ENCODE data around the gene ACE2. TPM values are rescaled to one million over a fixed set of nuclear protein-coding genes. Genes with fewer than 3 reads are reported as not detected.
"Not testable (repeated sequence)": the region's sequence is repeated elsewhere in the genome, so short reads cannot be mapped to it uniquely, and the experiment has no call there.

The ACE2 gene
- 0.08 TPM in 1 of 2 replicates, not detected in the other for total RNA-seq (2014; rRNA removed; shearing (Covaris generic))

DNA sequence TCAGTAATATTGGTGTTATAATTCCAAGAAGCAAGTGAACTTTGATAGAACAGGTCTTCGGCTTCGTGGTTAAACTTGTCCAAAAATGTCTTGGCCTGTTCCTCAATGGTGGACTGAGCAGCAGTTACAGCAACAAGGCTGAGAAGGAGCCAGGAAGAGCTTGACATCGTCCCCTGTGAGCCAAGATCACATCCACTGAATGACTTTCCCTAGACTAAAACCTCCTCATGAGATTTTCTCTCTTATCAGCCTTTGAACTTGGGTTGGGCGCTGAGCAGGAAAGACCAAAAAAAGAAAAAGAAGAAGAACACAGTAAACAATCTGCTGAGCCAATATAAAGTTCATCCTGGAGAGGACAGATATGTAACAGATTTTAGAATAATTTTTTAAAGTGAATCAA, at the start of gene ACE2:
Gene ACE2, minus strand, starts transcription at position 216 of the 400 bp plus-strand sequence. Its CDS starts 49 bp downstream, at position 167.
- H3K4me3 ChIP-seq = no peak within 1 kb of the TSS
- no peaks in the 10 kb centered on the region for H3K9me3 ChIP-seq (replicated peaks)
- DNase-seq (ENCODE audit: low read depth in 1 of 2, low spot score in 2 of 2) = no peak
- H3K27ac ChIP-seq = no peak within 1 kb of the TSS
- H3K36me3 ChIP-seq = no peaks in the 10 kb centered on the region
- no peaks in the 10 kb centered on the region for H3K4me1 ChIP-seq (replicated peaks)
- H3K27me3 ChIP-seq (replicated peaks) = no peaks in the 10 kb centered on the region

DNA sequence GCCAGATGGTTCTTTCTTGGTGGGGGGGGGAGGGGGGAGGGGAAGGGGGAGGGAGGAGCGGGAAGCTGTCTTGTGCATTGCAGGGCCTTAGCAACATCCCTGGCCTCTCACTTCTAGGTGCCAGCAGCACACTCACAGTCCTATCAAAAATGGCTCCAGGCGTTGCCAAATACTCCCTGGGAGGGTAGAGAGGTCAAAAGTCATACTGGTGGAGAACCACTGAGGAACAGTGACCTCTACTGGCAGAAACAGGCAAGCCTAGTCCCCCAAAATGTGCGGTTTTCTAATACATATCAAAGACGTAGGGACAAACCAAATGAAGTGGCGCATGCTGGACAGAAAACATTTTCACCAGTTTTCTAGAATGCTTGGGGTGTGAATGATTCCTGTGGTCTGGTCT, 46.8 kb upstream of the ACE2 start:
- not testable (repeated sequence) for H3K9me3 ChIP-seq (replicated peaks); DNase-seq (ENCODE audit: low read depth in 1 of 2, low spot score in 2 of 2); H3K27ac ChIP-seq; H3K4me1 ChIP-seq (replicated peaks); H3K36me3 ChIP-seq; H3K4me3 ChIP-seq; H3K27me3 ChIP-seq (replicated peaks)

DNA sequence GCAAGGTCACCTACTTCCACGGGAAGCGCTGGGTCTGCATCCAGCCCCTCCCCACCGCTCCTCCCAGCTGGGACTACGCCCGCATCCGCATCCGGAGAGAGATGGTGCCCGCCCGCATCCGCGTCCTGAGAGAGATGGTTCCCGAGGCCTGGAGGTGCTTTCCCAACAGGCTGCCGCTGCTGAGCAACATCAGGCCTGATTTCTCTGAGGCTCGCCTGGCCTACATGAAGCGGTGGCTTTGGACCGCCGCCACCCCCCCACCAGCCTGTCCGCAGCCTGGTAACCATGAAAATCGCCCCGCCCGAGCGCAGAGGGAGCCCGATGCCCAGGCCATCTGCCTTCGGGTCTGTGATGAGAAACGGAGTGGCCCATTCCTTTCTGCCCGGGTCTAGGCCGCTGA, 45.8 kb upstream of the ACE2 start:
- no peaks in the 10 kb centered on the region for H3K4me1 ChIP-seq (replicated peaks)
- H3K27ac ChIP-seq = no peak overlapping the region
- H3K36me3 ChIP-seq = no peaks in the 10 kb centered on the region
- no peaks in the 10 kb centered on the region for H3K9me3 ChIP-seq (replicated peaks)
- no peak overlapping the region for H3K4me3 ChIP-seq
- DNase-seq (ENCODE audit: low read depth in 1 of 2, low spot score in 2 of 2) = no peak
- H3K27me3 ChIP-seq (replicated peaks) = no peaks in the 10 kb centered on the region

DNA sequence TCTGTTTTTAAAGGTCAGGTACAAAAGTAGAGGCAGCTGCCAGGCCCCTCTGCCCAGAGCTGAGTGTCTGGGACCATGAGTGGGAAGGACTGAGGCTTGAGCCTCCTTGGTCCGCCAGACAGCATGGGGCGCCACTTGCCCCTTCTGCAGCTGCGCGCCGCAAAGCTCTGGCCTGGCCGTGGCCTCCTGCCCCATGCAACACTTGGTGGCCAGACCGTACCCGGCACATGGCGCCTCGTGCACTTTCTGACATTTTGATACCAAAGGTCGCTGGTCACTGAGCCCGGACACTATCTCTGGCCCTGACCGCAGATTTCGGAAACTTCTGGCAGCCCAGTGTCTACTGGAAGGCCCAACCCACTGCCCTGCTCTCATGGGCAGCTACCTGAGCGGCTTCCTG, 45.3 kb upstream of the ACE2 start:
- no peak overlapping the region for H3K4me3 ChIP-seq
- H3K27ac ChIP-seq = no peak overlapping the region
- H3K9me3 ChIP-seq (replicated peaks) = no peaks in the 10 kb centered on the region
- H3K36me3 ChIP-seq = no peaks in the 10 kb centered on the region
- no peak for DNase-seq (ENCODE audit: low read depth in 1 of 2, low spot score in 2 of 2)
- no peaks in the 10 kb centered on the region for H3K27me3 ChIP-seq (replicated peaks)
- no peaks in the 10 kb centered on the region for H3K4me1 ChIP-seq (replicated peaks)

GRCh38 chrX:15645266-15645665, 44.5 kb upstream of the ACE2 start:
- no peak for DNase-seq (ENCODE audit: low read depth in 1 of 2, low spot score in 2 of 2)
- Histone ChIP-seq H3K4me1 (replicated peaks) (no peaks in the 10 kb centered on the region), H3K4me3 (no peak overlapping the region), H3K9me3 (replicated peaks) (no peaks in the 10 kb centered on the region), H3K27ac (no peak overlapping the region), H3K27me3 (replicated peaks) (no peaks in the 10 kb centered on the region), H3K36me3 (no peaks in the 10 kb centered on the region)

DNA sequence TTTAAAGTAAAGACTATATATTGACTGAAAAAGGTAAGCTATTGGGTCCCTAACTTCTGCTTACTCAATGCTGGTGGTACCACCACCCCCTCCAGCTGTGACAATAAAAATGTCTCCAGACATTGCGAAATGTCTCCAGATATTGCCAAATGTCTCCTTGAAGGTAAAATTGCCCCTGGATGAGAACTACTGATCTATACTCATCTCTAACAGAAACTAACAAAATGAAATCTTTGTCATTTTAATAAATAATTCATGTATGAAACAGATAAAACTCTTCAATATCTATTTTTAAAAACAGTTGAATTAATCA, 43.8 kb upstream of the ACE2 start:
- no peaks in the 10 kb centered on the region for H3K36me3 ChIP-seq
- H3K27ac ChIP-seq = no peak overlapping the region

DNA sequence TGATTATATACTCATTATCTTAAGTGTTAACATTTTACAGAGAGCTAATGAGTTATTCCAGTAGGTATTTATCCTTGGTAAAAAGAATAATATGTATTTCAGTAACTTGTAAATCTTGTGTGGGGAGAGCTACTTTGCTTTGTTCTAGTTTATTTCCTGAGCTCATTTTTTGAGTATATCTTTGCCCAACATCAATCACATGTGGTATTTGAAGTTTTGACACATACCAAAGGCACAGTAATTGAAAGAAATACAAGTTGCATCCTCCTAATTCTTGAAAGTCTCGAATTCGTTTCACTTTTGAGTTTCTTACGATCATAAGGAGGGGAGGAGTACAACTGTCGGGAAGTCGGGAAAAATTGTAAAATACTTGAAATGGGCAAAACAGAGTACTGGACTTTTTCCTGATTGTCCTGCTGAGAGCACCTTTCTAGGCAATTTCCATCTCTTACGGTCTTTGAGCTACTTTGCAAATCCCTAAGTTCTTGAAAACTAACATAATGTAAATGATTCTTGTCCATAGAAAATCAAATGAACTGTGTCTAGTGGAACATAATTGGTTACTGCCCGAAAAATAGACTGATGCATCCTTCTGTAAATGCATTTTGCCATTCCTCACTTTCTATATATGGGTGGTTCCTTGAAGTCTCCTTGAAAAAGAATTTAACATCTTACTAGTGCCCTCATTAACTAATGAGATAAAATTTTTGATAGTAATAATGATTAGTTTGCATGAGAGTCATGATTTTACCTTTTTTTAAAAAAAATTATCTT, 43.2 kb upstream of the ACE2 start:
- H3K4me3 ChIP-seq = no peak overlapping the region
- no peak overlapping the region for H3K27ac ChIP-seq
- no peaks in the 10 kb centered on the region for H3K27me3 ChIP-seq (replicated peaks)
- H3K9me3 ChIP-seq (replicated peaks) = no peaks in the 10 kb centered on the region
- DNase-seq (ENCODE audit: low read depth in 1 of 2, low spot score in 2 of 2) = no peak
- H3K36me3 ChIP-seq = no peaks in the 10 kb centered on the region
- H3K4me1 ChIP-seq (replicated peaks) = no peaks in the 10 kb centered on the region

More for the DNA sequence above, 43.8 kb upstream of the ACE2 start:
- no peaks in the 10 kb centered on the region for H3K9me3 ChIP-seq (replicated peaks)
- no peak for DNase-seq (ENCODE audit: low read depth in 1 of 2, low spot score in 2 of 2)
- H3K4me3 ChIP-seq = no peak overlapping the region
- no peaks in the 10 kb centered on the region for H3K4me1 ChIP-seq (replicated peaks)
- H3K27me3 ChIP-seq (replicated peaks) = no peaks in the 10 kb centered on the region

DNA sequence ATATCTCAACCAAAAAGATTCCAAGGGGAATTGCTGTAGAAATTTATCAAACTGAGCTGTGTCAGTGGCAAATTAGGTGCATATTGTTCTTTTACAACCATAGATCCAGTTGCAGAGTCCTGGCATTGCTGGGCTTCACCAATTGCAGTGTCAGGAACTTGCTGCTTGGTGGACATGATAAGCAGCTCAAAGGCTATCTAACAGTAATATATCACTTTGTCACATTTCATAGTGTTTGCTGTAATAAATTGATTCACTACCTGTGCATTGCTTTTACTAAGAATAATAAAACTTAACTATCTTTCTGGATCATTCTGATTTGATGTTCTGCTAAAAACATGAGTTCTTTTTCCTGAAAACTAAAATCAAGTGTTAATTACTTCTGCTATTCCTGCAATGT, 30.9 kb upstream of the ACE2 start:
- Histone ChIP-seq H3K27me3 (replicated peaks) (no peaks in the 10 kb centered on the region), H3K4me1 (replicated peaks) (no peaks in the 10 kb centered on the region), H3K27ac (no peak overlapping the region), H3K9me3 (replicated peaks) (no peaks in the 10 kb centered on the region), H3K36me3 (no peaks in the 10 kb centered on the region), H3K4me3 (no peak overlapping the region)
- no peak for DNase-seq (ENCODE audit: low read depth in 1 of 2, low spot score in 2 of 2)

GRCh38 chrX:15623054-15623453, 22.3 kb upstream of the ACE2 start:
- no peak overlapping the region for H3K27ac ChIP-seq

GRCh38 chrX:15619053-15619755, 18.4 kb upstream of the ACE2 start:
- no peak for DNase-seq (ENCODE audit: low read depth in 1 of 2, low spot score in 2 of 2)
- Histone ChIP-seq H3K27me3 (replicated peaks) (no peaks in the 10 kb centered on the region), H3K36me3 (no peaks in the 10 kb centered on the region), H3K27ac (no peak overlapping the region), H3K9me3 (replicated peaks) (no peaks in the 10 kb centered on the region), H3K4me1 (replicated peaks) (no peaks in the 10 kb centered on the region), H3K4me3 (no peak overlapping the region)

More at GRCh38 chrX:15623054-15623453, 22.3 kb upstream of the ACE2 start:
- Histone ChIP-seq H3K4me1 (replicated peaks) (no peaks in the 10 kb centered on the region), H3K9me3 (replicated peaks) (no peaks in the 10 kb centered on the region), H3K4me3 (no peak overlapping the region), H3K27me3 (replicated peaks) (no peaks in the 10 kb centered on the region), H3K36me3 (no peaks in the 10 kb centered on the region)
- DNase-seq (ENCODE audit: low read depth in 1 of 2, low spot score in 2 of 2) = no peak

- no peak for DNase-seq (ENCODE audit: low read depth in 1 of 2, low spot score in 2 of 2)
These were observed 16.4 kb upstream of the ACE2 start for GRCh38 chrX:15617111-15617510.

GRCh38 chrX:15616531-15616930, 15.8 kb upstream of the ACE2 start:
- no peaks in the 10 kb centered on the region for H3K36me3 ChIP-seq
- H3K9me3 ChIP-seq (replicated peaks) = no peaks in the 10 kb centered on the region
- no peaks in the 10 kb centered on the region for H3K27me3 ChIP-seq (replicated peaks)
- no peak overlapping the region for H3K27ac ChIP-seq
- no peaks in the 10 kb centered on the region for H3K4me1 ChIP-seq (replicated peaks)
- no peak overlapping the region for H3K4me3 ChIP-seq
- DNase-seq (ENCODE audit: low read depth in 1 of 2, low spot score in 2 of 2) = no peak

More at GRCh38 chrX:15617111-15617510, 16.4 kb upstream of the ACE2 start:
- Histone ChIP-seq H3K4me1 (replicated peaks) (no peaks in the 10 kb centered on the region), H3K9me3 (replicated peaks) (no peaks in the 10 kb centered on the region), H3K4me3 (no peak overlapping the region), H3K27me3 (replicated peaks) (no peaks in the 10 kb centered on the region), H3K27ac (no peak overlapping the region), H3K36me3 (no peaks in the 10 kb centered on the region)

DNA sequence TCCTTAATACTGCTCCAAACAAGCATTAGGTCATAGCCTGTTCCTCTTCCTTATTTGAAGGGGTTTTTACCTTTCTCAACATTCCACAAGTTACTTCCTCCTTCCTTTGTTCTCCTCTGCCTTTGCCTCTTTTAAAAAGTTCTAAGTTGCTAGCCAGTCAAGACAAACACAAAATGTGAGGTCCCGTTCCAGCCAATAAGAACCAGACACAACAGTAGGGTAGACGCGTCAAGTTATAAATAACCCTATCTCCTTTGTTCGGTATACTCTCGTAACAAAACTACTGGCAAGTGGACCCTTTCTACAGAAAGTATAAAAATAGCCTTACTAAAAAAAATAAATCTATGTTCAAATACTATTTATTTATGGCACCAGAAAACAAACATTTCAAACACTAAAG, 6.3 kb upstream of the ACE2 start:
- Histone ChIP-seq H3K27ac (no peak overlapping the region), H3K4me3 (no peak overlapping the region), H3K27me3 (replicated peaks) (no peaks in the 10 kb centered on the region), H3K4me1 (replicated peaks) (no peaks in the 10 kb centered on the region), H3K9me3 (replicated peaks) (no peaks in the 10 kb centered on the region), H3K36me3 (no peaks in the 10 kb centered on the region)
- DNase-seq (ENCODE audit: low read depth in 1 of 2, low spot score in 2 of 2) = no peak

- no peaks in the 10 kb centered on the region for H3K4me1 ChIP-seq (replicated peaks)
- H3K27me3 ChIP-seq (replicated peaks) = no peaks in the 10 kb centered on the region
- no peak for DNase-seq (ENCODE audit: low read depth in 1 of 2, low spot score in 2 of 2)
- no peak overlapping the region for H3K4me3 ChIP-seq
- no peaks in the 10 kb centered on the region for H3K9me3 ChIP-seq (replicated peaks)
- no peak overlapping the region for H3K27ac ChIP-seq
- H3K36me3 ChIP-seq = no peaks in the 10 kb centered on the region
These were observed 5.4 kb upstream of the ACE2 start for GRCh38 chrX:15606136-15606535.

Measured in SJSA1 (cell line).